GM23338 (cell line): ENCODE results near the gene COL4A5. TPM values are rescaled to one million over a fixed set of nuclear protein-coding genes. Genes with fewer than 3 reads are reported as not detected.

ENCODE experiments used
- ATAC-seq: fragments of 200-7000 bp; cut with Tn5 transposase; 3 replicates; pipeline ENCODE4 v1.9.1; 2020
- DNase-seq: peaks from one replicate; pipeline ENCODE4 v3.0.0-alpha.2; 2015; ENCODE audit warnings: low spot score
- H2AFZ ChIP-seq: fragments of 200-600 bp; sonication (generic); 2 replicates; pipeline ENCODE4 v1.8.0; 2016; ENCODE audit warnings: antibody characterized with exemption, mild to moderate bottlenecking, moderate library complexity
- H3F3A ChIP-seq: fragments of 200-600 bp; sonication (generic); replicated peaks from 2 replicates; pipeline ENCODE4 v1.8.0; 2017; ENCODE audit warnings: antibody characterized with exemption, mixed run types, low read depth
- H3K27ac ChIP-seq: fragments of 200-600 bp; sonication (generic); 2 replicates; pipeline ENCODE4 v1.6.1; 2016; ENCODE audit warnings: low read depth
- H3K27me3 ChIP-seq: fragments of 200-600 bp; sonication (generic); 2 replicates; pipeline ENCODE4 v1.8.0; 2016; ENCODE audit warnings: mild to moderate bottlenecking, mixed run types, moderate library complexity; ENCODE audit not compliant: insufficient read depth
- H3K36me3 ChIP-seq: fragments of 200-600 bp; sonication (generic); 2 replicates; pipeline ENCODE4 v1.8.0; 2016; ENCODE audit warnings: mild to moderate bottlenecking; ENCODE audit not compliant: insufficient read depth
- H3K4me1 ChIP-seq: fragments of 200-600 bp; sonication (generic); 2 replicates; pipeline ENCODE4 v1.8.0; 2016; ENCODE audit warnings: mild to moderate bottlenecking, moderate library complexity; ENCODE audit not compliant: insufficient read depth
- H3K4me2 ChIP-seq: fragments of 200-600 bp; sonication (generic); 2 replicates; pipeline ENCODE4 v1.7.1; 2017; ENCODE audit warnings: mixed run types
- H3K4me3 ChIP-seq: fragments of 200-600 bp; sonication (generic); 2 replicates; pipeline ENCODE4 v1.6.1; 2016; ENCODE audit warnings: mixed run types
- H3K79me2 ChIP-seq: fragments of 200-600 bp; sonication (generic); replicated peaks from 2 replicates; pipeline ENCODE4 v1.8.0; 2017; ENCODE audit warnings: mild to moderate bottlenecking; ENCODE audit not compliant: insufficient read depth
- H3K9me2 ChIP-seq: fragments of 200-600 bp; sonication (generic); 2 replicates; pipeline ENCODE4 v1.8.0; 2017; ENCODE audit not compliant: insufficient read depth
- H4K20me1 ChIP-seq: fragments of 200-600 bp; sonication (generic); replicated peaks from 2 replicates; pipeline ENCODE4 v1.8.0; 2017; ENCODE audit warnings: mild to moderate bottlenecking; ENCODE audit not compliant: insufficient read depth
- H3K27ac Mint-ChIP-seq: 2 replicates; pipeline ENCODE4 v1.8.0; 2020; ENCODE audit warnings: inconsistent platforms, mild to moderate bottlenecking, moderate library complexity, mixed read lengths
- H3K27me3 Mint-ChIP-seq: 3 replicates; pipeline ENCODE4 v1.8.0; 2022; ENCODE audit warnings: low read depth, mild to moderate bottlenecking, moderate library complexity, mixed read lengths, inconsistent platforms; ENCODE audit not compliant: insufficient read depth, poor library complexity
- H3K36me3 Mint-ChIP-seq: 3 replicates; pipeline ENCODE4 v1.8.0; 2021; ENCODE audit warnings: low read depth, mild to moderate bottlenecking, inconsistent platforms, moderate library complexity, mixed read lengths
- H3K4me1 Mint-ChIP-seq: 3 replicates; pipeline ENCODE4 v1.8.0; 2020; ENCODE audit warnings: mild to moderate bottlenecking, inconsistent platforms, mixed read lengths
- H3K4me3 Mint-ChIP-seq: 3 replicates; pipeline ENCODE4 v1.8.0; 2021; ENCODE audit warnings: moderate library complexity, mild to moderate bottlenecking, inconsistent platforms, mixed read lengths
- H3K9me3 Mint-ChIP-seq: 3 replicates; pipeline ENCODE4 v1.8.0; 2020; ENCODE audit warnings: moderate library complexity, mild to moderate bottlenecking, inconsistent platforms, mixed read lengths
- CREB1 ChIP-seq: fragments of 250-450 bp; sonication (Bioruptor Pico); IDR thresholded peaks from 2 replicates; pipeline ENCODE4 v1.5.0; 2020; ENCODE audit warnings: low read depth, mild to moderate bottlenecking, moderate library complexity
- CTCF ChIP-seq, 2 experiments: fragments of 200-600 bp in 1 of 2; sonication (generic) in 1 of 2; conservative IDR thresholded peaks; 2 replicates each; pipeline versions ENCODE4 v1.5.1 to v1.6.1; 2016 to 2017; ENCODE audit warnings: antibody characterized with exemption in 2 of 2, low read depth in 2 of 2, mild to moderate bottlenecking in 2 of 2, moderate library complexity in 1 of 2
- ETS1 ChIP-seq: IDR thresholded peaks from 2 replicates; pipeline ENCODE4 v1.6.1; 2016; ENCODE audit warnings: antibody characterized with exemption
- EZH2 ChIP-seq: fragments of 200-600 bp; sonication (generic); IDR thresholded peaks from one replicate; pipeline ENCODE4 v1.8.0; 2017; ENCODE audit warnings: antibody characterized with exemption, mild to moderate bottlenecking, low read depth; ENCODE audit not compliant: unreplicated experiment
- EZH2phosphoT487 ChIP-seq: fragments of 200-600 bp; sonication (generic); IDR thresholded peaks from one replicate; pipeline ENCODE4 v1.8.1; 2018; ENCODE audit warnings: antibody characterized with exemption; ENCODE audit not compliant: unreplicated experiment
- JUNB ChIP-seq: IDR thresholded peaks from one replicate; pipeline ENCODE4 v1.6.1; 2016; ENCODE audit warnings: antibody characterized with exemption; ENCODE audit not compliant: unreplicated experiment
- POLR2AphosphoS5 ChIP-seq: IDR thresholded peaks from 2 replicates; pipeline ENCODE4 v1.6.1; 2016; ENCODE audit warnings: antibody characterized with exemption, low read depth
- REST ChIP-seq: IDR thresholded peaks from one replicate; pipeline ENCODE4 v1.6.1; 2018; ENCODE audit warnings: antibody characterized with exemption; ENCODE audit not compliant: unreplicated experiment
- ZNF114 ChIP-seq: fragments of 250-450 bp; sonication (Bioruptor Pico); IDR thresholded peaks from 2 replicates; pipeline ENCODE4 v1.5.0; 2020; ENCODE audit warnings: mild to moderate bottlenecking, moderate library complexity
- ZNF331 ChIP-seq: fragments of 250-450 bp; sonication (Bioruptor Pico); IDR thresholded peaks from 2 replicates; pipeline ENCODE4 v1.5.0; 2020; ENCODE audit warnings: low read depth, mild to moderate bottlenecking, moderate library complexity
- polyA plus RNA-seq: library from polyadenylated mRNA; unstranded; fragments of >200 nt; fragmentation: Nextera tagmentation; extraction: Ambion mirVana; gene quantifications from 2 replicates; pipeline ENCODE4 v1.2.1, GENCODE V29; 2016
- total RNA-seq: library from RNA; depleted of rRNA; stranded (reverse); fragments of >200 nt; shearing (Covaris generic); gene quantifications from 2 replicates; pipeline ENCODE4 v1.2.3, GENCODE V29; 2014

The COL4A5 gene
- total and polyA plus RNA-seq, 2 experiments from 2014 or later, result 15.5 to 48.1 TPM

GRCh38 chrX:108438110-108438623 is 1.5 kb upstream of the COL4A5 start, which contains the start of gene COL4A6:
Gene COL4A6 (minus strand): TSS chrX:108438422. CDS start chrX:108438196, 226 bp downstream.
- Histone ChIP-seq H3K4me3 (peak within 1 kb of the TSS; percentile 78), H3K27ac (no peak within 1 kb of the TSS), H3K4me2 (peak within 1 kb of the TSS; percentile 86), H3K27me3 (peaks cover 13% of the 10 kb centered on the region), H4K20me1 (no peaks in the 10 kb centered on the region), H2AFZ (peak within 1 kb of the TSS; percentile 78; the same call in 1 of the 2 replicates), H3F3A (no peaks in the 10 kb centered on the region), H3K36me3 (no peaks in the 10 kb centered on the region), H3K79me2 (peaks cover 23% of the 10 kb centered on the region), H3K4me1 (peaks cover 9% of the 10 kb centered on the region), H3K9me2 (no peaks in the 10 kb centered on the region)
- peak; percentile 80 for ATAC-seq
- H3K9me3 Mint-ChIP-seq, result no peaks in the 10 kb centered on the region
- peak; percentile 33; the same call in 1 of the 2 replicates for TF ChIP-seq POLR2AphosphoS5
- TF ChIP-seq CREB1 (CRISPR knock-in tag), result no peak
- H3K27ac Mint-ChIP-seq, result peak within 1 kb of the TSS; percentile 86; the same call in 1 of the 2 replicates
- peak within 1 kb of the TSS; percentile 92 for H3K4me3 Mint-ChIP-seq
- H3K4me1 Mint-ChIP-seq, result peaks cover 31% of the 10 kb centered on the region
- H3K36me3 Mint-ChIP-seq, result no peaks in the 10 kb centered on the region
- no peaks in the 10 kb centered on the region for H3K27me3 Mint-ChIP-seq
- peak; percentile 76 for DNase-seq

GRCh38 chrX:108439961-108440696 is 491 bp downstream of the COL4A5 start:
- ATAC-seq (peak; percentile 46), DNase-seq (peak; percentile 34)
- Histone ChIP-seq H3K4me3 (peak overlapping the region; percentile 78), H3K27me3 (peaks cover 13% of the 10 kb centered on the region), H3K79me2 (peaks cover 41% of the 10 kb centered on the region), H2AFZ (0 out of 2 replicates have a peak overlapping the region, but pooled peaks have one; percentile 38), H4K20me1 (no peaks in the 10 kb centered on the region), H3K4me2 (peak overlapping the region; percentile 86), H3K4me1 (peaks cover 9% of the 10 kb centered on the region), H3K36me3 (no peaks in the 10 kb centered on the region), H3K9me2 (no peaks in the 10 kb centered on the region), H3F3A (no peaks in the 10 kb centered on the region), H3K27ac (peak overlapping the region; percentile 40; the same call in 1 of the 2 replicates)
- no peaks in the 10 kb centered on the region for H3K27me3 Mint-ChIP-seq
- peak overlapping the region; percentile 86 for H3K27ac Mint-ChIP-seq
- H3K9me3 Mint-ChIP-seq, result peaks cover 12% of the 10 kb centered on the region; the same call in 2 of the 3 replicates
- H3K4me3 Mint-ChIP-seq, result peak overlapping the region; percentile 92
- peaks cover 31% of the 10 kb centered on the region for H3K4me1 Mint-ChIP-seq
- H3K36me3 Mint-ChIP-seq, result peaks cover 13% of the 10 kb centered on the region
- TF ChIP-seq ZNF114 (CRISPR knock-in tag) (no peak), POLR2AphosphoS5 (no peak), ZNF331 (CRISPR knock-in tag) (no peak), CTCF (conservative IDR thresholded peaks at IDR 0.05; ENCODE audit: low read depth in 2 of 2) (no peak), EZH2phosphoT487 (no peak), EZH2 (no peak), REST (no peak), JUNB (no peak), ETS1 (no peak)
